ENCODE results near the gene GALNT10.

DNA sequence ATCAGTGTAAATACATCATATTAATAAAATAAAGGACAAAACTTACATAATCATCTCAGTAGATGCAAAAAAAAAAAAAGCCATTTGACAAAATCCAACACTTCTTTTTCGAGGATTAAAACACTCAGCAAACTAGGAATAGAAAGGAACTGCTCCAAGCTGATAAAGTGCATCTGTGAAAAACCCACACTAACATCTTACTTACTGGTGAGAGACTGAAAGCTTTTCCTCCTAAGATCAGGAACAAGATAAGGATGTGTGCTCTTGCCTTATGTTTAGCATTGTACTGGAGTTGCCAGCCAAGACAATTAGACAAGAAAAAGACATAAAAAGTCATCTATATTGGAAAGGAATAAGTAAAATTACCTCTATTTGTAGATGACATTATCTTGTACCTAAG, 135.0 kb downstream of the GALNT10 start:
- TF ChIP-seq CTCF (IDR thresholded peaks at IDR 0.05; ENCODE audit: borderline replicate concordance, extremely low read depth, low read length, poor library complexity, severe bottlenecking), result no peak
- TF ChIP-seq EZH2 (IDR thresholded peaks at IDR 0.05; ENCODE audit: borderline replicate concordance, low read depth, low read length, severe bottlenecking), result no peak
